Endothelial cell of umbilical vein (primary cell): Measurements from ENCODE around the gene ADD1. TPM values are rescaled to one million over a fixed set of nuclear protein-coding genes. Genes with fewer than 3 reads are reported as not detected.

Experiments used
- BruUV-seq: library from RNA; stranded (reverse); fragments of 400-500 nt; replicated peaks from 2 replicates; lab custom pipeline; 2021; lab: Mats Ljungman, UMichigan
- CTCF ChIA-PET: fragments of 300-600, 350-600 bp; sonication (Branson Sonifier 250); formaldehyde crosslinking; loops from one replicate; lab custom pipeline; 2021; ENCODE audit warnings: antibody characterized with exemption, inconsistent platforms; lab: Charles Lee
- POLR2A ChIA-PET: fragments of 300-600, 350-600 bp; sonication (Branson Sonifier 250); formaldehyde crosslinking; loops from one replicate; lab custom pipeline; 2021; ENCODE audit warnings: antibody characterized with exemption, inconsistent platforms; lab: Charles Lee
- DNase-seq: peaks from one replicate; pipeline ENCODE4 v3.0.0-alpha.2; 2011; ENCODE audit warnings: low read depth, low spot score
- FAIRE-seq: peaks from 2 replicates; lab custom pipeline; 2011; peaks lifted over from hg19 to GRCh38; lab: Jason Lieb, UNC
- H2AFZ ChIP-seq: 2 replicates; pipeline ENCODE4 v1.6.0; 2012; ENCODE audit warnings: low read depth, low read length, control low read depth, inconsistent platforms
- H3K27ac ChIP-seq: 2 replicates; pipeline ENCODE4 v1.5.1; 2011; ENCODE audit warnings: low read depth, mild to moderate bottlenecking, control low read depth, low read length, moderate library complexity; ENCODE audit not compliant: insufficient read depth
- H3K27me3 ChIP-seq, 2 experiments: 2 replicates each; pipeline versions ENCODE4 v1.6.0 to v1.6.1; 2011; ENCODE audit warnings: low read length in 2 of 2, mixed read lengths in 1 of 2; ENCODE audit not compliant: control insufficient read depth in 2 of 2, insufficient read depth in 2 of 2
- H3K36me3 ChIP-seq, 2 experiments: 2 replicates in 1 of 2; 3 replicates in 1 of 2; pipeline ENCODE4 v1.5.1; 2011; ENCODE audit warnings: low read length in 2 of 2, mild to moderate bottlenecking in 1 of 2, moderate library complexity in 1 of 2; ENCODE audit not compliant: control insufficient read depth in 2 of 2, insufficient read depth in 2 of 2; ENCODE audit errors: extremely low read depth in 1 of 2
- H3K4me1 ChIP-seq: 3 replicates; pipeline ENCODE4 v1.5.1; 2011; ENCODE audit warnings: mild to moderate bottlenecking, low read length; ENCODE audit not compliant: control insufficient read depth, insufficient read depth; ENCODE audit errors: extremely low read depth
- H3K4me2 ChIP-seq: 2 replicates; pipeline ENCODE4 v1.6.1; 2011; ENCODE audit warnings: low read length, control low read depth, mixed read lengths; ENCODE audit not compliant: insufficient read depth
- H3K4me3 ChIP-seq, 3 experiments: fragments of 200-600 bp in 1 of 3; sonication (generic), shearing (Covaris generic) in 1 of 3; replicated peaks in 1 of 3; 2 replicates each; pipeline ENCODE4 v1.5.1; 2011 to 2016; ENCODE audit warnings: control low read depth in 3 of 3, low read length in 3 of 3, mild to moderate bottlenecking in 2 of 3, inconsistent platforms in 1 of 3, low read depth in 1 of 3, moderate library complexity in 1 of 3; ENCODE audit not compliant: insufficient read depth in 1 of 3
- H3K79me2 ChIP-seq: 2 replicates; pipeline ENCODE4 v1.6.0; 2012; ENCODE audit warnings: low read length, inconsistent platforms; ENCODE audit not compliant: control insufficient read depth, insufficient read depth
- H3K9ac ChIP-seq: replicated peaks from 2 replicates; pipeline ENCODE3; 2011; ENCODE audit warnings: low read length, control low read depth; ENCODE audit not compliant: insufficient read depth; ENCODE audit errors: extremely low read depth
- H3K9me1 ChIP-seq: replicated peaks from 3 replicates; pipeline ENCODE4 v1.6.0; 2011; ENCODE audit warnings: mild to moderate bottlenecking, low read length; ENCODE audit not compliant: control insufficient read depth, insufficient read depth; ENCODE audit errors: extremely low read depth
- H3K9me3 ChIP-seq: replicated peaks from 2 replicates; pipeline ENCODE4 v1.5.1; 2012; ENCODE audit warnings: low read length, inconsistent platforms; ENCODE audit not compliant: control insufficient read depth, insufficient read depth
- H4K20me1 ChIP-seq: replicated peaks from 2 replicates; pipeline ENCODE3; 2011; ENCODE audit warnings: mild to moderate bottlenecking, low read length; ENCODE audit not compliant: control insufficient read depth, insufficient read depth; ENCODE audit errors: extremely low read depth
- CTCF ChIP-seq, 2 donors: IDR thresholded peaks; 1 replicate in 1 of 2; 2 replicates in 1 of 2; pipeline ENCODE4 v1.5.1; 2011; ENCODE audit warnings: low read length in 2 of 2, mild to moderate bottlenecking in 2 of 2, moderate library complexity in 2 of 2, control low read depth in 1 of 2, inconsistent platforms in 1 of 2, low read depth in 1 of 2; ENCODE audit not compliant: insufficient read depth in 1 of 2; ENCODE audit errors: extremely low read depth in 1 of 2
- EZH2 ChIP-seq: IDR thresholded peaks from 2 replicates; pipeline ENCODE4 v1.6.1; 2012; ENCODE audit warnings: borderline replicate concordance, low read depth, mild to moderate bottlenecking, moderate library complexity, low read length, inconsistent platforms; ENCODE audit not compliant: severe bottlenecking
- FOS ChIP-seq: IDR thresholded peaks from 2 replicates; pipeline ENCODE4 v1.6.1; 2011; ENCODE audit warnings: mild to moderate bottlenecking, low read length, moderate library complexity, borderline replicate concordance; ENCODE audit not compliant: insufficient read depth
- GATA2 ChIP-seq: IDR thresholded peaks from 2 replicates; pipeline ENCODE4 v1.7.0; 2011; ENCODE audit warnings: low read depth, mild to moderate bottlenecking, moderate library complexity, mixed read lengths, low read length; ENCODE audit not compliant: insufficient read length, insufficient read depth
- JUN ChIP-seq: IDR thresholded peaks from 2 replicates; pipeline ENCODE4 v1.6.1; 2011; ENCODE audit warnings: borderline replicate concordance, low read depth; ENCODE audit not compliant: insufficient read length, insufficient read depth
- MAX ChIP-seq: IDR thresholded peaks from 2 replicates; pipeline ENCODE4 v1.6.1; 2011; ENCODE audit not compliant: insufficient read depth, insufficient read length
- MYC ChIP-seq: IDR thresholded peaks from one replicate; pipeline ENCODE4 v1.6.1; 2011; ENCODE audit warnings: mild to moderate bottlenecking, low read depth, low read length
- POLR2A ChIP-seq: IDR thresholded peaks from 2 replicates; pipeline ENCODE4 v1.6.1; 2012; ENCODE audit warnings: low read depth, mild to moderate bottlenecking, control low read depth, low read length
- POLR2AphosphoS5 ChIP-seq: IDR thresholded peaks from 2 replicates; pipeline ENCODE4 v1.6.1; 2012; ENCODE audit warnings: low read depth, mild to moderate bottlenecking, control low read depth, low read length, moderate library complexity; ENCODE audit not compliant: insufficient read depth
- dilution Hi-C: fragments of 300-500 bp; cut with MboI; formaldehyde crosslinking; loops from one replicate; pipeline ENCODE4 v1.15.0; 2019; ENCODE audit warnings: low sequenced_read_pairs; ENCODE audit not compliant: extremely low pct_ligation_motif_present
- intact Hi-C: fragments of 100-400 bp; cut with micrococcal nuclease; formaldehyde crosslinking; loops from one replicate; pipeline ENCODE4 v1.10.0; 2022
- polyA plus RNA-seq, 4 experiments: library from polyadenylated mRNA; depleted of rRNA in 3 of 4; stranded (reverse) in 3 of 4; unstranded in 1 of 4; fragments of >200 nt; gene quantifications; 2 replicates each; pipeline versions ENCODE4 v1.2.1 to v1.2.3, GENCODE V29; 2011 to 2012; ENCODE audit warnings: missing spikeins in 1 of 4
- total RNA-seq: library from RNA; stranded (reverse); gene quantifications from 2 replicates; pipeline ENCODE4 v1.2.3, GENCODE V29; 2021

The ADD1 gene
- total and polyA plus RNA-seq, 2 donors (not counting 3 experiments of a cell fraction or from before 2014, with no cell fraction given): 219 to 305 TPM

GRCh38 chr4:2928242-2929176 lies 84.9 kb downstream of the ADD1 start:
- H3K79me2 ChIP-seq: peaks cover 13% of the 10 kb centered on the region
- TF ChIP-seq GATA2 (no peak), JUN (no peak), EZH2 (no peak), POLR2AphosphoS5 (no peak), CTCF (IDR thresholded peaks at IDR 0.05; ENCODE audit: extremely low read depth in 1 of 2, insufficient read depth in 1 of 2, low read depth in 1 of 2, low read length in 2 of 2) (no peak), MAX (no peak), MYC (no peak), POLR2A (no peak), FOS (no peak)
- CTCF ChIA-PET: interaction anchor here (0.9 to 1.6 kb wide), 2 partner anchors 15 to 165 kb away, joined by 3 to 5 read pairs; no protein-coding TSS in a partner anchor
- DNase-seq (no peak), FAIRE-seq (no peak)
- H2AFZ ChIP-seq: no peak overlapping the region
- peaks cover 15% of the 10 kb centered on the region for H3K4me1 ChIP-seq
- no peak overlapping the region for H3K4me3 ChIP-seq
- no peak overlapping the region for H3K4me2 ChIP-seq
- no TSS peak for BruUV-seq
- H3K27ac ChIP-seq: no peak overlapping the region
- H3K27me3 ChIP-seq: no peaks in the 10 kb centered on the region
- POLR2A ChIA-PET: no interaction called here
- no peak overlapping the region for H3K9ac ChIP-seq
- dilution Hi-C loops: no loop called here
- no peaks in the 10 kb centered on the region for H3K9me1 ChIP-seq
- intact Hi-C loops: no loop called here
- H4K20me1 ChIP-seq: no peaks in the 10 kb centered on the region
- H3K36me3 ChIP-seq: peaks cover 9 to 57% of the 10 kb centered on the region in 2 experiments
- no peaks in the 10 kb centered on the region for H3K9me3 ChIP-seq
